Measurements from ENCODE around the gene POMP.

POMP gene, protein sequence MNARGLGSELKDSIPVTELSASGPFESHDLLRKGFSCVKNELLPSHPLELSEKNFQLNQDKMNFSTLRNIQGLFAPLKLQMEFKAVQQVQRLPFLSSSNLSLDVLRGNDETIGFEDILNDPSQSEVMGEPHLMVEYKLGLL

DNA sequence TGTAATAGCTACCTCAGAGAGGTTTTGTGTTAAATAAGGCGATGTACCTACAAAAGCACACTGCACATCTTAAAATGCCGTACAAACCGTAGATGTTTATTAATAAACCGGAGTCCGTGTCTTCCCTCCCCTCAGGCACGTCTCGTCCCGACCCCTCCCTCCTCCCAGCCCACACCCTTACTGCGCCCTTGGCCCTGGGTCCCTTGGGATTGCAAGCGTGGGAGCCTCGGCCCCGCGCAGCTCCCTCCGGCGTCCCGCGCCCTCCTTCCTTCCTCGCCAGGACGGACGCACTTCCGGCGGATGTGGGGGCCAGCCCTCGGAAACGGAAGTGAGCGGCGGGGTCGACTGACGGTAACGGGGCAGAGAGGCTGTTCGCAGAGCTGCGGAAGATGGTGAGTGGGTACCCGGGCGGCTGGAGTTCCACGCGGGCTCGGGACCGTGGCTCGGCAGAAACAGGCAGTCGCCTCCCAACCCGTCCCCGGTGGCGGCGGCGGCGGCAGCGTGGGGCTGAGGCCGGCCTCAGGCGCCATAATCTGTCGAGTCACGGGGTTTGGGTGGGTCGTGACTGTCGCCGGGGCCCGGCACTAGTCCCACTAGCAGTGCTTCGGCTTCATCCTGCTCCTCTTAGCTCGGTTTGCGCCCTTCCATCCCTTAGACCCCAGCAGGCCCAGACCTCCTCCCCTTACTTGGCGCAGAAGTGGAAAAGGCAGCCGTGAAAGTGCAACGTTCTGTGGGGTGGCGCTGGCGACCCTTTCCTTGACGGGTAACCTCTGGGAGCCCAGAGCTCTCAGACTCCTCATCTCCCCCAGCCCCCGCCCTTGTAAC lies at the start of gene POMP:
Gene POMP, plus strand, starts transcription at position 335 of the 825 bp plus-strand sequence. Its CDS starts 55 bp downstream, at position 390.
- peak; percentile 79 to 87 for DNase-seq (ENCODE audit: low read depth in 2 of 2)

DNA sequence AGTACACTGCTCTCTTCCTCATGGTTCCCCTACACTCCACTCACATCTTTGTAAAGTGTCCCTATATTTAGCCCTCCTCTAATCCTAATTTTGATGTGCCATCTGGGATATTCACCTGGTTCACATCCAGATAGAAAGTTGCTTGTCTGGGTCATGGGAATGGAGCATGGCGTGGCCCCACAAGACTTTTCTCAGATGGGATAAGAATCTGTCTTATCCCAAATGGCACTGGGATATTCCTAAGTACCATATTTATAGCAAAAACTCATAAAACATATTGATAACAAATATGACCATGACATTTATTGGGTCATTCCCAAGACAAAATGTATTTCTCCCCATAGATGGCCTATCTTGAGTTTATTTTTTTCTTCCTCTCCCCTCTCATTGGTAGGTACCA lies 49.5 kb upstream of the POMP start:
- no peak for DNase-seq (ENCODE audit: low read depth in 2 of 2)

DNA sequence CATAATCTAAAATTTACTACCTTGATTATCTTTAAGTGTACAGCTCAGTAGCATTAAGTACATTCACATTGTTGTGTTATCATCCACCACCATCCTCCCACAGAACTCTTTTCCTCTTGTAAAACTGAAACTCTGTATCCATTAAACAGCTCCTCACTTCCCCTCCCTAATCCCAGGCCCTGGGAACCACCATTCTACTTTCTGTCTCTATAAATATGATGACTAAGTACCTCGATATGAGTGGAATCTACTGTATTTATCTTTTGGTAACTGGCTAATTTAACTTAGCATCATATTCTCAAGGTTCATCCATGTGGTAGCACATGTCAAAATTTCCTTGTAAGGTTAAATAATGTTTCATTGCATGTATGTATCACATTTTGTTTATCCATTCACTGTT lies 49.0 kb upstream of the POMP start:
- DNase-seq (ENCODE audit: low read depth in 2 of 2): no peak

DNA sequence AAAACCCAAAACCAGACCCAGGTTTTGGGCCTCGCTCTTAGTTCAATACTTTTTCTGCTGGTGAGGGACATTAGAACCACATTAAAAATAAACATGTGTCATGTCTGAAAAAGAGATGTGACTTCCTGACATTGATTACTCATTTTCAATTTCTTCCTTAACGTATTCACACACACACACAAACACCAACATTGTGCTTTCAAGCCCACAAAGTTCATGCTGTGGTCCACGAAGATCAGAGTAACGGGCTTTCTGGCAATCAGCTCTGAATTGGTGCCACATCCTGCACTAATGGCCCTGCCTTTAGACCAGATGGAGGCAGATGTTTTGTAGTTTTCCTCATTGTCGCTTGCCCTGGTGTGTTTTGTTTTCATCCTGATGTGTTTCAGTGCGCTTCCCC lies 47.9 kb upstream of the POMP start:
- DNase-seq (ENCODE audit: low read depth in 2 of 2): no peak

DNA sequence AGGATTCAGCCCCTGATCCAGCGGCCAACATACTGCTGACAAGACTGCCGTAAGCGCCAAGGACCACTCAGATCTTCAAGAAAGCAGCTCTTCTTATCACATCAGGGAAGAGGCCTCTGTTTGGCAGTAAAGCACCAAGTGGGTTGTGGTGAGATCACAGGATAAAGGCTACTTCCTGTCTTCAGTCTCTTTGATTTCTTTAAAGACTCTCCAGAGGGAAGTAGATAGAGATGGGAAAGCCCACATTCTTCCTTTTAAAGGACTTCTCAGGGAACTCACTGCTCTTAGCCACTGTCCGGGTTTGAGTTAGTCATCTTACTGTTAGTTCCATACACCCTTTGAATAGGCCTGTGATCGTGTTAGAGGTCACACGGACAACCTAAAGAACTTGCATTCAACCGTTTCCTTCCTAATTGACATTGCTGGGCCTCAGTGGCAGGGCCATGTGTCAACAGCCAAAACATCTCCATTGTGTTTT lies 47.2 kb upstream of the POMP start:
- DNase-seq (ENCODE audit: low read depth in 2 of 2): no peak

DNA sequence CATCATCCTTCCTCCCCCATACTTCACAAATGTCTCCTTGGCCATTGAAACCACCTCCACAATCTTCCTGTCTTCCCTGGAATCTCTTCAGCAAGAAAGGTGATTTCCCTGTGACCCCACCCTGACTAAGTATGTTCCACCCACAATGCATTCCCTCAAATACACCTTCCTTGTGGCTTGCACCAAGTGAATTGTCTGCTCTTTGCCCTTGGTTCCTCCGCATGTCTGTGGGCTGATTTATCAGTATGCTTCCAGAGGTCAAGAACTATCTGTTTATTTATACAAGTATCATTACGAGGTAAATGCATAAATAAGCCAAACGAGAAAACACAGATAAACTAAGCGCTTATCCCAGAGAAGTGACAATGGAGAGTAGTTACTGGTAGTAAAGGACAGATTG lies 45.4 kb upstream of the POMP start:
- DNase-seq (ENCODE audit: low read depth in 2 of 2): no peak

DNA sequence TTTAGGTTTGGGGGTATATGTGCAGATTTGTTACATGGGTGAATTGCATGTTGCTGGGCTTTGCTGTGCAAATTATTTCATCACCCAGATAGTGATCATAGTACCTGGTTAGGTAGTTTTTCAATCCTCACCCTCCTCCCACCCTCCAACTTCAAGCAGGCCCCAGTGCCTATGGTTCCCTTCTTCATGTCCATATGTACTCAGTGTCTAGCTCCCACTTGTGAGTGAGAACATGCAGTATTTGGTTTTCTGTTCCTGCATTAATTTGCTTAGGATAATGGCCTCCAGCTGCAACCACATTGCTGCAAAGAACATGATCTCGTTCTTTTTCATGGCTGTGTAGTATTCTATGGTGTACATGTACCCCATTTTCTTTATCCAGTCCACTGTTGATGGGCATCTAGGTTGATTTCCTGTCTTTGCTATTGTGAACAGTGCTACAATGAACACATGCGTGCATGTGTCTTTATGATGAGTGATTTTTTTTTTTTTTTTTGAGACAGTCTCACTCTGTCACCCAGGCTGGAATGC lies 42.9 kb upstream of the POMP start:
- no peak for DNase-seq (ENCODE audit: low read depth in 2 of 2)

DNA sequence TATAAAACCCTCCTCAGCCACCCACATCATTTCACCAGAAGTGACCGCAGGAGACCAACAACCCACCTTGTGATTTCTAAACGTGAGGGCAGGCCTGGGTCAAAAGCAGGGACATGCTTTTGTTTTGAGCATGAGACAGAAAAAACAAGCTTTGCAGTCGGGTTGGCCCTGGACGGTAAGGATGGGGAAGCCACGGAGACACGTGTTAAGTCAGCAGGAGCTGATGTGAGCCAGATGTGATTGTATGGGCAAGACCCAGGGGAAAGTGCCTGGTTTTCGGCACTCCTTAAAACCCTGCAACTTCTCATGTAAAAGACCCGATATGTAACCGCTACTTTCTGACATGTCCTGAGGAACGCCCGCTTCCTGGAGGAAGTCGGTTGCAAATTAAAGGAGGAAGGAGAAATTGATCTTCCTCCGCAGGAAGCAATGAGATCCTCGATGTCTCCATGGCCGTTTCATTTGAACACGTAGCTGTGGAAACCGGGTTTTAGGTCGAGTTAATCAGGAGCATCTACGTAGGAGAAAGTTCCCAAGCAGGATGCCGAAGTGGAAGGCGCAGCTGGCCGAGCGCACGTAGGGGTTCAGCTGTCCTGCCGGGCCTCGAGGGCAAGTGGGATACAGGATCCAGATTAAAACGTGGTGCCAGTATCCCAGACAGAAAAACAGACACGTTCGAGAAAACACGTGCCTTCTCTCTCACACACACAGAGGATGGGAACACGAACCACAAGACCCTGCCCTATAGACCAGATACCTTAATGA lies 40.5 kb upstream of the POMP start:
- DNase-seq (ENCODE audit: low read depth in 2 of 2): no peak

DNA sequence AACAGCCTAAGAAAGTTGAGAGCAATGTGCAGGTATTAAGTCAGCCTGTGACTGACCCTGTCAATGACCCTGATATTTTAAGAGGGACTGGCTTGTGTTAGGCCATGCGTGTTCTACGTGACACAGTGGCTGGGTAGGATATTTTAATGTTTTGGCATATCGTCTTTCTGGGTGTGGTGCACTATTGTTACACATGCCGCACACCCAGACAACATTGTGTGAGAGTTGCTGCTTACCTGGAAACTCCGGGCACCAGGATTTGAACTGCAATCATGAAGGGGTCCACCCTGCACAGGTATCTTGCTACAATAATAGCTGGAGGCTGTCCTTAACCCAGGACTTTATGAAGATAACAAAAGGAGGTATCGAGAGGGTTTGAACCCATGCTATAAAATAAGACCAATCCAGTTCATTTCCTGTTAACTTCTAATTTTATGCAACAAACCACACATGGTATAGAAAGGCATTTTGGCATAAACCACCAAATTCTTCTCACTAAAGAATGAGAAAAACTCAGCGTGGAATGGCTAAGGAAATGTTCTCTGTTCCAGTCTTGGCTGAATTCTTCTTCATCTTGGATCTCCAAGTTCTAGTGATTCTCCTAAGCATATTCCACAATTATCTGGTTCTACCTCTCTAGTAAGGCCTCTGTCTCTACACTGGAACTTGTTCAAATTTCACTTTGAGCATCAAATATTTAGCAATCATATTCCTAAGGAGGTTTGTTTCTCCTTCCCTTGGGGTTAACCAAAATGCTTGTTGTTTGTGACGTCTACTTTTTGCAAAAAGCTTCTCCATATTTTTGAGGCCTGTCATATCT lies 38.7 kb upstream of the POMP start:
- no peak for DNase-seq (ENCODE audit: low read depth in 2 of 2)

DNA sequence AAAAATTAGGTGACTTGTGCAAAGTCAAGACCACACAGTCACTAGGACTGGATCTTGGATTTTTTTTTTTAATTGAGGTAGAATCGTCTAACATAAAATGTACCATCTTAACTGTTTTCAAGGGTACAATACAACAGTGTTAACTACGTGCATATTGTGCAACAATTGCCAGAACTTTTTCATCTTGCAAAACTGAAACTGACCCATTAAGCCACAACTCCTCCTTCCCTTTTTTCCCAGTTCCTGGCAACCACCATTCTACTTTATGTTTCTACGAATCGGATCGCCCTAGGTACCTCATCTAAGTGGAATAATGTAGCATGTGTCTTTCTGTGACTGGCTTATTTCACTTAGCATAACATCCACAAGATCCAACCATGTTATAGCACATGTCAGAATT lies 37.5 kb upstream of the POMP start:
- DNase-seq (ENCODE audit: low read depth in 2 of 2): no peak

DNA sequence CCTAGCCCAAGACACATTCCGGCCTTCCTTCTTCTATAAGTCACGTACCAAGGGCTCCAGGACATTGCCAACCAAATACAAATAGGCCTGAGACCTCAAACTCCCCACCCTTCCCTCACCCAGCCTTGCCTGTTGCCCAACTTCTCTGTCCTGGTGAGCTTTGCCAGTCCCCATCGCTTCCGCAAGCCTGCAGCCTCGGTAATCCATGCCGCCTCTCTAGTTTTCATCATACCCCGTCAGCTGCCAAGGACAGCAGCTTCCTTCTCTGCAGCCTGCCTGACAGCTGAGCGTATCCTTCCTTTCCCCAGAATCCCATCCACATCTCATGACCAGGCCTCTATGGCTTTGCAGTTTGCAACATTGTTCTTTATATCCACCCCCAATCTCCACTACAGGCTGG lies 36.6 kb upstream of the POMP start:
- no peak for DNase-seq (ENCODE audit: low read depth in 2 of 2)

DNA sequence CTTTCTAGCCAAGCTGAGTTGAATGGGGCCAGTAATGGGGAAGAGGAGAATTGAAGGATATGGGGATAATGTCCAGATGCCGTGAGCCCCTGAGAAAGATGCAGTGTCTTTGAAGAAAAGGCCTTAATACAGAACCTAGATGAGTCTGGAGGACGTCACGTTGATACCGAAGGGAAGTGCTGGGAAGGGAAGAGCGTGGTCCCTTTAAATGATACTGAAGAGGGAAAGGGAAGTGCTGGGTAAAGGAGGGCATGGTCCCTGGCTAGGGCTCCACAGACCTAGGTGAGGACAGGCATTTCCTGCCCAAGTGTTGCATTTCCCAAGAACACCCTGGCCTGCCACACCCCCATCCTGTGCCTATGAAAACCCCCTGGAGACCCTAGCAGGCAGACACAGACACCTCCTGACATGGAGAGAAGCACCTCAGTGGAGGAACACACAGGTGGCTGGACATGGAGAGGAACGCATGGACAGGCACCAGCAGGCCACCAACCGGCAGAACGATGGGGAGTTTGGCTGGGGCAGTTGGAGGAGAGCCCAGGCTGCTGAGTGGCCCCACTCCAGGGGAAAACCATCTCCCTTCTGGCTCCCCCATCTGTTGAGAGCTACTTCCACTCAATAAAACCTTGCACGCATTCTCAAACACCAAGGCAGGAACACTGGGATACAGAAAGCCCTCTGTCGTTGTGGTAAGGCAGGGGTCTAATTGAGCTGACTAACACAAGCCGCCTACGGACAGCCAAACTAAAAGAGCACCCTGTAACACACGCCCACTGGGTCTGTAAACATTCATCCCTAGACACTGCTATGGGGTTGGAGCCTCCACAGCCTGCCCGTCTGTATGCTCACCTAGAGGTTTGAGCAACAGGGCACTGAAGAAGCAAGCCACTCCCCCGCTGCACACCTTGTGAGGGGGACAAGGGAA lies 34.9 kb upstream of the POMP start:
- DNase-seq (ENCODE audit: low read depth in 2 of 2): no peak

DNA sequence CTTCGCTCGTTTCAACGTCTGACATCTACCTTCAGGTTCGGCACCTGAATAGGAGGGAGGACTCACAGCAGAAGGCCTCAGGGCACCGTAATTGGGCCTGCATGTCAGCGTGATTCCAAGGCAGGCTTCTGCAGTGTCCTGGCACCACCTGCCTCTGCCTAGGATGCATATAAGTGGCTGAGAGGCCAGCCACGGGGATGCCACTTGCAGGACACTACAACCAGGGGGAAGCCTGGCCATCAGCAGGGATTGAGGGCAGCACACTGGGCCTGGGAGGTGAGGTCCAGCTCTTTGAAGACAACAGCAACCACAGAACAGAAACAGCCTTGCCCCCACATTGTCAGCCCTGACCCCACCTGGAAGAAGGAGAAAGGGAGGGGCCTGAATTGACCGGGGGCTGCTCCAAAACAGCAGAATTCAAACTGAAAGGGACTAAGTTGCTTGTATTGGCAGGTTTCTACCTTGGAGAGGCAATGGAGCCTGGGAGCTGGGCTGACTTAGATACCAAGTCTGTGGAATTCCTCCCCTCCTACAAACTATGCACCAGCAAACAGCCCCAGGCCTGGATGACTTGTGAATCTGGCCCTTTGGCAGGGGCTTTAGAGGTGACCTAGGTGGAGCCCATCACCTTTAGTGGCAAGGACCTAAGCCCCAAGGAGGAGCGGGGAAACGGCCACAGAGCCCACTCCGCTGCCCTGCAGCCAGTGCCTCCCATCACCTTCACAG lies 34.1 kb upstream of the POMP start:
- no peak for DNase-seq (ENCODE audit: low read depth in 2 of 2)

DNA sequence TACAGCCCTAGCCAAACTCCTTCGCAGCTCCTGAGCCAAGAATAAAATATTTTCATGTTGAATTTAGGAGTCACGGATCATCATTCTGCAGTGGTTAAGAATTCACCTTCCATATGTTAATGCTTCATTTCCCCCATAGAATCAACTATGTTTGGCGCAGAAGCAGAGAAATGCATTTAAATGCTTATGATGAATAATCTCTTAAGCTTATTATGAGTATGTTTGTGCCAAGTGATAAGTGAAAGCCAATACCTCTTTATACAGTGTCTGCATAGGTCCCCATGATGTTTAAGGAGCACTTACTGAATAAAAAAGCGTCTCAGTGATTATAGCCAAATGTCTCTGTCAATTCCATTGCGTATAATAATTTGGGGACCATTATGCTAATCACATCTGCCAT lies 32.7 kb upstream of the POMP start:
- DNase-seq (ENCODE audit: low read depth in 2 of 2): no peak

DNA sequence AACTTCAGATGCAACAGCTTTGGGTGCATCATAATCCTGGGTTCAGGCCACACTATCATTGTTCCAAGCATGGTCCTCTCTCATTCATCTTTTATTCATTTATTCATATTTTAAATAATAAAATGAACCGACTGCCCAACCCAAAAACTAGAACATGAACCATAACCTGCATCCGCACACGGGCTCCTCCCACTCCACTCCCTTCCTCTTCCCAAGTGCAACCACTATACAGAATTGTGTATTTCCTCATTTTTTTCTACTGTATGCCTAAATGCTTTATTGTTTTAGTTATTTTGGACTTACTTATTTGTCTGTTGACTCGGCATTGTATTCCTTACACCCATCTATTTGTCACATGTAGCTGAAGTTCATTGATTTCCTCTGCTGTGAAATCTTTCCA lies 30.7 kb upstream of the POMP start:
- DNase-seq (ENCODE audit: low read depth in 2 of 2): no peak

DNA sequence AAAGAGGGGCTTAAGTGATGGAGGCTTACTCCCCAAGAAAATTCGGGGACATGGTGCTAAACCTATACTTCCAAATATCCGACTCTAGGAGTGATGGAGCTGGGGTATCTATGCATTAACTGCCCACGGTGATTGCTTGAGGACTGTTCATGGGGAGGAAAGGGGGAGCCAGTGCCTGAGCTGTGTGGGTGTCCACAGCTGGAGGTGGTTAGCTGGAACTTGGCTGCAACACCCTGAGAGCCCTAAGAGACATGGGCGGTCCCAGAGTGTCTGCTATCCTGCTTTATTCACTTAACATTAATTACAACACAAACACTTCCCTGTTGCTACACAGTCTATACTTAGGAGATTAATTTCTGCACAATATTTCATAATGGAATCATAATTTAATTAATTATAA lies 28.1 kb upstream of the POMP start:
- no peak for DNase-seq (ENCODE audit: low read depth in 2 of 2)

DNA sequence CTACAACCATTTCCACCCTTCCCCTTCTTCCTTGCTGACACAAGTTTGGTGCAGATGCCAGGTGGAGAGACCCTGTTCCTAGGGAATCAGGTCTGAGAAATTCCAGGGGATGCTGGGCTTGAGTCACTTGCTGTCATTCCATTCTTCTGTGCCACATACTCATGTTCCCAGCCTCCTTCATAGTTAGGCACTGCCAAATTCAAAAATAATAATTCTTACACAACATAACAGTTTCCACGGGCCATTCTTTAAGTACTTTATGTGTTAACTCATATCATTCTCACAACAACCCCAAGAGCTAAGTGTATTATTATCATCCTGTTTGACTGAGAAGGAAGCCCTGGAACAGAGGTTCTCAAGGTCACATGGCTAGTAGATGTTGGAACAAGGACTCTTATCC lies 27.1 kb upstream of the POMP start:
- no peak for DNase-seq (ENCODE audit: low read depth in 2 of 2)

DNA sequence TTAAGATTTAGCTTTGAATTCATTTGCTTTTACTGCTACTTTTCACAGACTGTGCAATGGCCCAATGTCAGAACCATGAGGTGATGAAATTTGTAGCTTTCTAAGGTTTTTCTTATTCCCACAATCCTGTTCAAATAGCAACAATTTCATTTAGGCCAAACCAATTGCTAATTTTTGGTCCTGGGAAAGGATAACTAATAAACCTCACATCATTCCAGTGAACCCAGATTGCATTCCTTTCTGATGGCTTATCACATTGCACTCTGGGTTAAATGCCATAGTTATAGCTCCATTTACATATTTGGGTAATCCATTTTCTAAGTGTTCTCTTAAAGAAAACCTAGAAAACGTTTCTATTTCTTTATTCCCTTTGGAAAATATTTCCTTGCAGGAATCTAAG lies 22.9 kb upstream of the POMP start:
- DNase-seq (ENCODE audit: low read depth in 2 of 2): no peak

DNA sequence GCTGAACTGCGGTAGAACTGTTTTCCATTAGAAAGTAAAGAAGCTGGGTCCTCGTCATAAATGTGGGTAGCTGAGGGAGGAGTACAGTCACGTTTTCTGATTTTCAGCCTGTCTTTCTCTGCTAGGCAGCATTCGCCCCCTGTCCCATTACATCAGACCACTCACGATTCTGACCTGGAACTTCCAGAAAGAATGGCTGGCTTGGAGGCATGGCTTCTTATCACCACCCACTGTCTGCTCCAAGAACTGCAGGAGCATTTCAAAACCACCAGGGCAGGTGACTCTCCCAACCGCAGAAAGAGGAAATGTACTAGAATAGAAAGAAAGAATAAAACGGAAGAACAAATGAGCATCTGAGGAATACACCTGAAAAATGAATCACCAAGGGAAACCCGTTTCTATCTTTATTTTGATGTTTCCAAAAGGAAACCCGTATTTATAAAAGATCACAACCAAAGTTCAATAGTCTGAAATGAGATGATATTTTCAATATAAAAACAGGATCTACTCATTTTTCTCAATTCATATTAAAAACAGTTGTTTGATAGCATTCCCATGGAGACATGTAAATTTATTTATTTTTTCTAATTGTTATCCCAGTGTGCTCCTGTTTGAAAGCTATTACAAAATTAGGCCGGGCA lies 22.1 kb upstream of the POMP start:
- peak; percentile 26 to 57 for DNase-seq (ENCODE audit: low read depth in 2 of 2)

Data from stimulated activated CD4-positive, alpha-beta T cell treated with anti-CD3 and anti-CD28 coated beads, Interleukin-15, amount 100 ng/mL, for 48 hours (primary cell).